ENCODE measurements around the gene ZNF235. TPM values are rescaled to one million over a fixed set of nuclear protein-coding genes. Genes with fewer than 3 reads are reported as not detected.

Gene ZNF235
- total and polyA plus RNA-seq, 5 donors, result 3.0 to 5.2 (median 5.1) TPM

- DNase-seq, result no peak
- intact Hi-C loops (cut with DNase I), result no loop called here
- no peaks in the 10 kb centered on the region for H3K4me1 ChIP-seq (ENCODE audit: control insufficient read depth, insufficient read depth, low read length)
- WGBS, result 90% methylated on average over 4 of the region's 4 CpGs
- H3K9me3 ChIP-seq (ENCODE audit: control insufficient read depth, low read length), result no peaks in the 10 kb centered on the region
- H3K4me3 ChIP-seq (ENCODE audit: low read length), result peak overlapping the region; percentile 81
- H3K27ac ChIP-seq (ENCODE audit: low read length), result no peak overlapping the region
- ATAC-seq, result no peak
- H3K27me3 ChIP-seq (ENCODE audit: control insufficient read depth, insufficient read depth), result no peaks in the 10 kb centered on the region
Observed at GRCh38 chr19:44305457-44305856, 632 bp upstream of the ZNF235 start.

- Histone ChIP-seq H3K4me3 (ENCODE audit: low read length) (peak overlapping the region; percentile 81), H3K9me3 (ENCODE audit: control insufficient read depth, low read length) (no peaks in the 10 kb centered on the region), H3K27ac (ENCODE audit: low read length) (no peak overlapping the region), H3K4me1 (ENCODE audit: control insufficient read depth, insufficient read depth, low read length) (no peaks in the 10 kb centered on the region), H3K27me3 (ENCODE audit: control insufficient read depth, insufficient read depth) (no peaks in the 10 kb centered on the region)
- DNase-seq (no peak), ATAC-seq (peak in 1 of 2 donors; percentile 28)
- WGBS, result 3% methylated on average over 11 of the region's 11 CpGs
- intact Hi-C loops (cut with DNase I), result no loop called here
Observed at GRCh38 chr19:44303976-44304568, 753 bp downstream of the ZNF235 start.

GRCh38 chr19:44303320-44303719 is 1.5 kb downstream of the ZNF235 start:
- Histone ChIP-seq H3K4me1 (ENCODE audit: control insufficient read depth, insufficient read depth, low read length) (no peaks in the 10 kb centered on the region), H3K27me3 (ENCODE audit: control insufficient read depth, insufficient read depth) (no peaks in the 10 kb centered on the region), H3K27ac (ENCODE audit: low read length) (no peak overlapping the region), H3K9me3 (ENCODE audit: control insufficient read depth, low read length) (no peaks in the 10 kb centered on the region), H3K4me3 (ENCODE audit: low read length) (no peak overlapping the region)
- WGBS, result 68% methylated on average over 4 of the region's 4 CpGs
- no peak for DNase-seq
- ATAC-seq, result no peak
- intact Hi-C loops (cut with DNase I), result no loop called here

GRCh38 chr19:44284968-44285367 is 19.9 kb downstream of the ZNF235 start:
- no peak overlapping the region for H3K27ac ChIP-seq (ENCODE audit: low read length)
- ATAC-seq (no peak), DNase-seq (no peak)
- intact Hi-C loops (cut with DNase I), result no loop called here
- H3K4me3 ChIP-seq (ENCODE audit: low read length), result no peak overlapping the region
- WGBS, result 77% methylated on average over 4 of the region's 4 CpGs
- no peaks in the 10 kb centered on the region for H3K4me1 ChIP-seq (ENCODE audit: control insufficient read depth, insufficient read depth, low read length)
- no peaks in the 10 kb centered on the region for H3K27me3 ChIP-seq (ENCODE audit: control insufficient read depth, insufficient read depth)
- H3K9me3 ChIP-seq (ENCODE audit: control insufficient read depth, low read length), result peaks cover 12% of the 10 kb centered on the region

- ATAC-seq (no peak), DNase-seq (no peak)
- H3K27ac ChIP-seq (ENCODE audit: low read length), result no peak overlapping the region
- no peaks in the 10 kb centered on the region for H3K4me1 ChIP-seq (ENCODE audit: control insufficient read depth, insufficient read depth, low read length)
- H3K27me3 ChIP-seq (ENCODE audit: control insufficient read depth, insufficient read depth), result no peaks in the 10 kb centered on the region
- no peak overlapping the region for H3K4me3 ChIP-seq (ENCODE audit: low read length)
- H3K9me3 ChIP-seq (ENCODE audit: control insufficient read depth, low read length), result peaks cover 6% of the 10 kb centered on the region
- WGBS, result 93% methylated on average over 3 of the region's 3 CpGs
- intact Hi-C loops (cut with DNase I), result no loop called here
Observed at GRCh38 chr19:44282846-44283245, 22.0 kb downstream of the ZNF235 start.

GRCh38 chr19:44280916-44281315 is 23.9 kb downstream of the ZNF235 start:
- no peaks in the 10 kb centered on the region for H3K27me3 ChIP-seq (ENCODE audit: control insufficient read depth, insufficient read depth)
- no peak for ATAC-seq
- 95% methylated on average over 10 of the region's 10 CpGs for WGBS
- no peak for DNase-seq
- no peak overlapping the region for H3K4me3 ChIP-seq (ENCODE audit: low read length)
- H3K27ac ChIP-seq (ENCODE audit: low read length), result no peak overlapping the region
- H3K4me1 ChIP-seq (ENCODE audit: control insufficient read depth, insufficient read depth, low read length), result no peaks in the 10 kb centered on the region
- intact Hi-C loops (cut with DNase I), result no loop called here
- H3K9me3 ChIP-seq (ENCODE audit: control insufficient read depth, low read length), result peaks cover 3% of the 10 kb centered on the region

- no peak overlapping the region for H3K4me3 ChIP-seq (ENCODE audit: low read length)
- 92% methylated on average over 4 of the region's 4 CpGs for WGBS
- H3K4me1 ChIP-seq (ENCODE audit: control insufficient read depth, insufficient read depth, low read length), result no peaks in the 10 kb centered on the region
- intact Hi-C loops (cut with DNase I), result no loop called here
- DNase-seq (no peak), ATAC-seq (no peak)
- H3K27me3 ChIP-seq (ENCODE audit: control insufficient read depth, insufficient read depth), result no peaks in the 10 kb centered on the region
- peaks cover 7% of the 10 kb centered on the region for H3K9me3 ChIP-seq (ENCODE audit: control insufficient read depth, low read length)
- H3K27ac ChIP-seq (ENCODE audit: low read length), result no peak overlapping the region
Observed at GRCh38 chr19:44278181-44278690, 26.6 kb downstream of the ZNF235 start.

GRCh38 chr19:44277331-44277730 is 27.5 kb downstream of the ZNF235 start:
- intact Hi-C loops (cut with DNase I), result no loop called here

GRCh38 chr19:44260695-44261446 is 44.0 kb downstream of the ZNF235 start:
- peak overlapping the region; percentile 62 for H3K4me3 ChIP-seq (ENCODE audit: low read length)
- intact Hi-C loops (cut with DNase I), result no loop called here
- ATAC-seq (no peak), DNase-seq (no peak)
- H3K4me1 ChIP-seq (ENCODE audit: control insufficient read depth, insufficient read depth, low read length), result no peaks in the 10 kb centered on the region
- H3K9me3 ChIP-seq (ENCODE audit: control insufficient read depth, low read length), result peaks cover 2% of the 10 kb centered on the region
- H3K27me3 ChIP-seq (ENCODE audit: control insufficient read depth, insufficient read depth), result no peaks in the 10 kb centered on the region
- H3K27ac ChIP-seq (ENCODE audit: low read length), result no peak overlapping the region
- WGBS, result 59% methylated on average over 6 of the region's 6 CpGs

More at GRCh38 chr19:44277331-44277730, 27.5 kb downstream of the ZNF235 start:
- Histone ChIP-seq H3K27ac (ENCODE audit: low read length) (no peak overlapping the region), H3K9me3 (ENCODE audit: control insufficient read depth, low read length) (peaks cover 4% of the 10 kb centered on the region), H3K27me3 (ENCODE audit: control insufficient read depth, insufficient read depth) (no peaks in the 10 kb centered on the region), H3K4me1 (ENCODE audit: control insufficient read depth, insufficient read depth, low read length) (no peaks in the 10 kb centered on the region), H3K4me3 (ENCODE audit: low read length) (no peak overlapping the region)
- WGBS, result 93% methylated on average over 1 of the region's 1 CpG
- DNase-seq, result no peak
- ATAC-seq, result no peak

GRCh38 chr19:44260343-44260681 is 44.5 kb downstream of the ZNF235 start:
- intact Hi-C loops (cut with DNase I), result no loop called here
- Histone ChIP-seq H3K27ac (ENCODE audit: low read length) (peak overlapping the region; percentile 89), H3K9me3 (ENCODE audit: control insufficient read depth, low read length) (peaks cover 2% of the 10 kb centered on the region), H3K4me1 (ENCODE audit: control insufficient read depth, insufficient read depth, low read length) (no peaks in the 10 kb centered on the region), H3K4me3 (ENCODE audit: low read length) (peak overlapping the region; percentile 62), H3K27me3 (ENCODE audit: control insufficient read depth, insufficient read depth) (no peaks in the 10 kb centered on the region)
- WGBS, result 13% methylated on average over 7 of the region's 7 CpGs
- DNase-seq (no peak), ATAC-seq (peak in 1 of 2 donors; percentile 23)

GRCh38 chr19:44258835-44259413 is 45.9 kb downstream of the ZNF235 start:
- no peaks in the 10 kb centered on the region for H3K4me1 ChIP-seq (ENCODE audit: control insufficient read depth, insufficient read depth, low read length)
- 98% methylated on average over 2 of the region's 2 CpGs for WGBS
- intact Hi-C loops (cut with DNase I), result no loop called here
- no peak overlapping the region for H3K4me3 ChIP-seq (ENCODE audit: low read length)
- peaks cover 4% of the 10 kb centered on the region for H3K9me3 ChIP-seq (ENCODE audit: control insufficient read depth, low read length)
- ATAC-seq (no peak), DNase-seq (no peak)
- no peaks in the 10 kb centered on the region for H3K27me3 ChIP-seq (ENCODE audit: control insufficient read depth, insufficient read depth)
- no peak overlapping the region for H3K27ac ChIP-seq (ENCODE audit: low read length)
